ENCODE results near the gene SLIT3.

The SLIT3 gene

GRCh38 chr5:169291877-169292276 lies 9.1 kb downstream of the SLIT3 start:
- no peak for DNase-seq (ENCODE audit: low read depth)
- H3K4me3 ChIP-seq (ENCODE audit: low read depth, low read length), result no peak overlapping the region
- TF ChIP-seq CTCF (IDR thresholded peaks at IDR 0.05; ENCODE audit: low read depth, low read length, missing control alignments), result no peak

GRCh38 chr5:169290895-169291294 lies 10.0 kb downstream of the SLIT3 start:
- no peak for DNase-seq (ENCODE audit: low read depth)
- H3K4me3 ChIP-seq (ENCODE audit: low read depth, low read length), result no peak overlapping the region
- no peak for TF ChIP-seq CTCF (IDR thresholded peaks at IDR 0.05; ENCODE audit: low read depth, low read length, missing control alignments)

GRCh38 chr5:169289520-169289919 lies 11.4 kb downstream of the SLIT3 start:
- H3K4me3 ChIP-seq (ENCODE audit: low read depth, low read length), result no peak overlapping the region
- no peak for TF ChIP-seq CTCF (IDR thresholded peaks at IDR 0.05; ENCODE audit: low read depth, low read length, missing control alignments)
- DNase-seq (ENCODE audit: low read depth), result no peak

GRCh38 chr5:169288066-169288930 lies 12.6 kb downstream of the SLIT3 start:
- no peak for TF ChIP-seq CTCF (IDR thresholded peaks at IDR 0.05; ENCODE audit: low read depth, low read length, missing control alignments)
- H3K4me3 ChIP-seq (ENCODE audit: low read depth, low read length), result no peak overlapping the region
- DNase-seq (ENCODE audit: low read depth), result no peak

- H3K4me3 ChIP-seq (ENCODE audit: low read depth, low read length), result no peak overlapping the region
- TF ChIP-seq CTCF (IDR thresholded peaks at IDR 0.05; ENCODE audit: low read depth, low read length, missing control alignments), result no peak
- DNase-seq (ENCODE audit: low read depth), result no peak
Measured at GRCh38 chr5:169287529-169287928, 13.4 kb downstream of the SLIT3 start.

- no peak for TF ChIP-seq CTCF (IDR thresholded peaks at IDR 0.05; ENCODE audit: low read depth, low read length, missing control alignments)
- no peak overlapping the region for H3K4me3 ChIP-seq (ENCODE audit: low read depth, low read length)
- no peak for DNase-seq (ENCODE audit: low read depth)
Measured at GRCh38 chr5:169286572-169287300, 14.2 kb downstream of the SLIT3 start.
